GM23248 (cell line): Measurements from ENCODE around the gene PRDM10. TPM values are rescaled to one million over a fixed set of nuclear protein-coding genes. Genes with fewer than 3 reads are reported as not detected.

Experiments used
- DNase-seq: peaks from one replicate; pipeline ENCODE4 v3.0.0-alpha.2; 2015
- H2AFZ ChIP-seq: fragments of 200-600 bp; sonication (generic); 2 replicates; pipeline ENCODE4 v1.6.1; 2016; ENCODE audit warnings: antibody characterized with exemption
- H3F3A ChIP-seq: fragments of 200-600 bp; sonication (generic); 2 replicates; pipeline ENCODE4 v1.6.1; 2016; ENCODE audit warnings: mild to moderate bottlenecking, antibody characterized with exemption, mixed run types; ENCODE audit not compliant: insufficient read depth
- H3K27ac ChIP-seq: fragments of 200-600 bp; sonication (generic); 2 replicates; pipeline ENCODE4 v1.5.1; 2016; ENCODE audit warnings: mild to moderate bottlenecking
- H3K27me3 ChIP-seq: fragments of 200-600 bp; sonication (generic); replicated peaks from 2 replicates; pipeline ENCODE4 v1.6.1; 2016; ENCODE audit warnings: mild to moderate bottlenecking; ENCODE audit not compliant: insufficient read depth
- H3K36me3 ChIP-seq: fragments of 200-600 bp; sonication (generic); 2 replicates; pipeline ENCODE4 v1.6.1; 2016; ENCODE audit warnings: low read depth, mild to moderate bottlenecking
- H3K4me1 ChIP-seq: fragments of 200-600 bp; sonication (generic); 2 replicates; pipeline ENCODE4 v1.6.1; 2016; ENCODE audit warnings: mild to moderate bottlenecking; ENCODE audit not compliant: insufficient read depth
- H3K4me2 ChIP-seq: fragments of 200-600 bp; sonication (generic); one replicate; pipeline ENCODE4 v1.6.1; 2016; ENCODE audit warnings: mild to moderate bottlenecking; ENCODE audit not compliant: unreplicated experiment
- H3K4me3 ChIP-seq: fragments of 200-600 bp; sonication (generic); 2 replicates; pipeline ENCODE4 v1.5.1; 2016; ENCODE audit warnings: mild to moderate bottlenecking
- H3K79me2 ChIP-seq: fragments of 200-600 bp; sonication (generic); 2 replicates; pipeline ENCODE4 v1.6.1; 2016; ENCODE audit warnings: mild to moderate bottlenecking; ENCODE audit not compliant: insufficient read depth
- H3K9ac ChIP-seq: fragments of 200-600 bp; sonication (generic); 2 replicates; pipeline ENCODE4 v1.6.1; 2016; ENCODE audit warnings: mild to moderate bottlenecking
- H3K9me2 ChIP-seq: fragments of 200-600 bp; sonication (generic); 2 replicates; pipeline ENCODE4 v1.6.1; 2016; ENCODE audit warnings: mixed run types, mild to moderate bottlenecking, moderate library complexity; ENCODE audit not compliant: insufficient read depth
- H3K9me3 ChIP-seq: fragments of 200-600 bp; sonication (generic); one replicate; pipeline ENCODE4 v1.6.1; 2017; ENCODE audit warnings: low read depth
- H4K20me1 ChIP-seq: fragments of 200-600 bp; sonication (generic); 2 replicates; pipeline ENCODE4 v1.6.0; 2016; ENCODE audit not compliant: insufficient read depth
- EZH2 ChIP-seq: fragments of 200-600 bp; sonication (generic); IDR thresholded peaks from 2 replicates; pipeline ENCODE4 v1.6.1; 2018; ENCODE audit warnings: antibody characterized with exemption, mild to moderate bottlenecking; ENCODE audit not compliant: insufficient read depth, poor library complexity, severe bottlenecking
- EZH2phosphoT487 ChIP-seq: fragments of 200-600 bp; sonication (generic); IDR thresholded peaks from 2 replicates; pipeline ENCODE4 v1.6.1; 2018; ENCODE audit warnings: antibody characterized with exemption, moderate library complexity, mild to moderate bottlenecking, low read depth; ENCODE audit not compliant: insufficient read depth
- WGBS, 2 experiments: methylation state at CpG; one replicate each; pipeline ENCODE4 v1.1.6; 2015 to 2017; ENCODE audit warnings: low lambda C conversion rate in 2 of 2, low coverage in 1 of 2; ENCODE audit errors: missing lambda C conversion rate in 2 of 2; 5-methylcytosine and 5-hydroxymethylcytosine counted together
- in situ Hi-C: fragments of 300-500 bp; cut with MboI; formaldehyde crosslinking; loops from 2 replicates; pipeline ENCODE4 v1.15.0; 2020
- polyA plus RNA-seq: library from polyadenylated mRNA; unstranded; fragments of >200 nt; fragmentation: Nextera tagmentation; extraction: Ambion mirVana; gene quantifications from 2 replicates; pipeline ENCODE4 v1.2.1, GENCODE V29; 2016
- total RNA-seq: library from RNA; depleted of rRNA; stranded (reverse); fragments of >200 nt; shearing (Covaris generic); gene quantifications from 2 replicates; pipeline ENCODE4 v1.2.3, GENCODE V29; 2014

The PRDM10 gene
- total and polyA plus RNA-seq, 2 experiments from 2014 or later: 2.9 to 4.6 TPM

DNA sequence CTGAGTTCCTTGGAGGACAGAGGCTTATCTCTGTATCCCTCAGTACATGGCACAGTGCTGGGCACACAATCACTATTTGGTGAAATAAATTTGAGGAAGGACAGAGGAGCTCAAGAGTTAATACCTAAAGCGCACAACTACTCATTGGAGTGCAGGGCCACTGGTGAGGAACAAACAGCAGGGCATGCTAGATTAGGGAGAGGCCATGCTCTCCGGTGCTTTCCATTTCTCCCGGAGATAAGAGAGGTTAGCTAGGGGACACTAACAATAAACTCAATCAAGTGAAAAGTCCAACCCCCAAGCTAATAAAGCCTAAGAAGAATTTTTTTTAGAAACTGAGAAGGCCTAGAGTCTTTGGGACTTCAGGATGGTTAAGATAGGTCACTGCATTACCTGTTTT, 136.3 kb downstream of the PRDM10 start:
- H4K20me1 ChIP-seq: no peaks in the 10 kb centered on the region
- in situ Hi-C loops: no loop called here
- no peaks in the 10 kb centered on the region for H3K9me2 ChIP-seq
- 97 to 99% methylated on average over 3 of the region's 3 CpGs for WGBS, 2 experiments
- peaks cover 38% of the 10 kb centered on the region; the same call in 1 of the 2 replicates for H3K36me3 ChIP-seq
- H3F3A ChIP-seq: no peaks in the 10 kb centered on the region
- no peaks in the 10 kb centered on the region for H3K9me3 ChIP-seq
- no peak for DNase-seq
- H3K79me2 ChIP-seq: no peaks in the 10 kb centered on the region
- no peak for TF ChIP-seq EZH2
- TF ChIP-seq EZH2phosphoT487: no peak
- H3K27ac ChIP-seq: no peak overlapping the region
- no peak overlapping the region for H3K4me2 ChIP-seq
- H2AFZ ChIP-seq: no peak overlapping the region
- no peak overlapping the region for H3K4me3 ChIP-seq
- H3K4me1 ChIP-seq: peaks cover 9% of the 10 kb centered on the region; the same call in 1 of the 2 replicates
- H3K27me3 ChIP-seq: no peaks in the 10 kb centered on the region
- no peak overlapping the region for H3K9ac ChIP-seq

DNA sequence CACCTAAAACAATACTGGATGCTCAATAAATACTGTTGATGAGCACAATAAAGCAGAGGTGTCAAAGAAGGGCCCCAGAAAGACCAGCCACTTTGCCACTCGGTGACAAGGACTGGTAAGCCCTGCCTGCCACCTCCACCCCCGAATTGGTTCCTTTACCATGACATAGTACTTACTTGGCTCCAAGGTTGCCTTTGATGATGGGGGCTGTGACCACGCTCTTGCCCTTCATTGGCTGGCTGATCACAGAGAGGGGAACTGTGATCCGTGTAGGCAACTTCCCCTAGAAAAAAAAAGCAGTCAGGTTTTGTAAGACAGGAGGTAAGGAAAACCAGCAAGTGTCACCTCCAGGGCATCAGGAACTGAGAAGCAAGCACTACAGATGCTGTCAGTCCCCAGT, 136.9 kb downstream of the PRDM10 start:
- Histone ChIP-seq H3K4me1 (peaks cover 10% of the 10 kb centered on the region; the same call in 1 of the 2 replicates), H4K20me1 (no peaks in the 10 kb centered on the region), H3K4me3 (no peak overlapping the region), H3K36me3 (peaks cover 33% of the 10 kb centered on the region; the same call in 1 of the 2 replicates), H3K9me3 (no peaks in the 10 kb centered on the region), H3K27ac (no peak overlapping the region), H3K9me2 (no peaks in the 10 kb centered on the region), H2AFZ (no peak overlapping the region), H3F3A (no peaks in the 10 kb centered on the region), H3K27me3 (no peaks in the 10 kb centered on the region), H3K79me2 (no peaks in the 10 kb centered on the region), H3K9ac (no peak overlapping the region), H3K4me2 (no peak overlapping the region)
- DNase-seq: no peak
- no peak for TF ChIP-seq EZH2phosphoT487
- no peak for TF ChIP-seq EZH2
- 87 to 91% methylated on average over 4 of the region's 4 CpGs for WGBS, 2 experiments
- in situ Hi-C loops: no loop called here

DNA sequence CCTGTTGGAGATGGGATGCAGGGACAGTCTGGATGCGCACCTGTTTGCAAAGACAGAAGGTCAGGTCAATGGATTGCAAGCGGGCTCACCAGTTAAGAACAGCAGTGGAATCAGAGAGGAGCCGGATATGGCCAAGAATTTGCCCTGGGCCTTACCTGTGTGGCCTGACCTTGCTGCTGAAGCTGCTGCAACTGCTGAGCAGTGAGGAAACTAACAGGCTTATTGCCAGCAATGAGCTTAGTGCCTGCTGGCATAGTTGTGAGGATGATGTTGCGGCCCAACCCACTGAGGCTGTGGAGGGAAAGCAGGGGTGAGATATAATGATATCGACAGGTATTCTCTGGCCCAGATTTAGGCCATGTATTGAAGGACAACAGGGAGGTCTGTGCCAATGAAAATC, 137.8 kb downstream of the PRDM10 start:
- H3K27me3 ChIP-seq: no peaks in the 10 kb centered on the region
- H3K4me1 ChIP-seq: peaks cover 10% of the 10 kb centered on the region; the same call in 1 of the 2 replicates
- TF ChIP-seq EZH2 (no peak), EZH2phosphoT487 (no peak)
- H2AFZ ChIP-seq: no peak overlapping the region
- no peak overlapping the region for H3K9ac ChIP-seq
- no peaks in the 10 kb centered on the region for H3F3A ChIP-seq
- no peaks in the 10 kb centered on the region for H4K20me1 ChIP-seq
- H3K9me2 ChIP-seq: no peaks in the 10 kb centered on the region
- no peaks in the 10 kb centered on the region for H3K79me2 ChIP-seq
- no peak overlapping the region for H3K4me2 ChIP-seq
- 98 to 100% methylated on average over 5 of the region's 5 CpGs for WGBS, 2 experiments
- in situ Hi-C loops: no loop called here
- H3K4me3 ChIP-seq: no peak overlapping the region
- no peak for DNase-seq
- H3K27ac ChIP-seq: no peak overlapping the region
- H3K36me3 ChIP-seq: peaks cover 32% of the 10 kb centered on the region; the same call in 1 of the 2 replicates
- H3K9me3 ChIP-seq: no peaks in the 10 kb centered on the region

DNA sequence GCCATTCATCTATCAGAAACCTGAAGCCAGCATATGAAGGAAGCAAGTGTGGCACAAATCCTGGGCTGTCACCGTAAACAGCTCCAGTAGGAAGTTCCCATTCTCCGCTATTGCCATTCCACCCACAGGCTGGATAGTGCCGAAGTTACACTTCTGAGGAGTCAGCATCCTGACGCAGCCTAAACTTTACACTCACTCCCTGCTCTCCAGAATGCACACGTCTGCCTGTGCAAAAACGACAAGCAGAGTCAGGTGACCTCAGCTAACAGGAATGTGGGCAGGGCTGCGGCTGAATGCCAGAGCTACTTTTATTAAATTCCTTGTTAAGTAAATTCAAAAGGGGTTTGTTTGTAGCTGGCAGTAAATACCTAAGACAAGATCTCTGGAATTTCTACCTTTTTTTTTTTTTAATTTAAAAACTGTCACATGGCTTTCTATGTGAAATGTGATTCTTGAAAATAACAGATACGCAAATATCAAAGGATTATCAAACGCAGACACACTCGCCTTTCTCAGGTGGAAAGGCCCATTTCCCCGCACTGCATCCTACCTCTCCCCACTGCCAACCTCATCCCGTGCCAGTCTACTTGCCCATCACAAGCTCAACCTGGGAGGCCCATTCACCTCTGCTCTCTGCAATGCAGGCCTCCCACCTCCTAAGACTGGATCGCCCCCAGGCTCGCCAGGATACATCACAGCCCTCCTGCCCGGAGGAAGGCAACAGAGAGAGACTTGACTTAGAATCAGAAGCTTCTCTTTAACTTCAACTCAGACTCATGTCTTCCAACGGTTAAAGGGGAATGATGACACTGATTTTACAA, 140.7 kb downstream of the PRDM10 start:
- H3K9me3 ChIP-seq: no peaks in the 10 kb centered on the region
- H3K4me3 ChIP-seq: no peak overlapping the region
- no peak overlapping the region for H2AFZ ChIP-seq
- H4K20me1 ChIP-seq: no peaks in the 10 kb centered on the region
- DNase-seq: peak; percentile 95
- TF ChIP-seq EZH2: no peak
- TF ChIP-seq EZH2phosphoT487: no peak
- H3F3A ChIP-seq: no peaks in the 10 kb centered on the region
- 37 to 38% methylated on average over 16 of the region's 16 CpGs for WGBS, 2 experiments
- H3K9ac ChIP-seq: no peak overlapping the region
- in situ Hi-C loops: no loop called here
- H3K27me3 ChIP-seq: no peaks in the 10 kb centered on the region
- peaks cover 10% of the 10 kb centered on the region; the same call in 1 of the 2 replicates for H3K4me1 ChIP-seq
- peaks cover 20% of the 10 kb centered on the region; the same call in 1 of the 2 replicates for H3K36me3 ChIP-seq
- H3K79me2 ChIP-seq: no peaks in the 10 kb centered on the region
- H3K9me2 ChIP-seq: no peaks in the 10 kb centered on the region
- H3K27ac ChIP-seq: no peak overlapping the region
- peak overlapping the region; percentile 11 for H3K4me2 ChIP-seq
